Loucy (cell line): Measurements from ENCODE around the gene ARRDC3.

ENCODE experiments used
- EZH2phosphoT487 ChIP-seq: fragments of 200-600 bp; IDR thresholded peaks from 2 replicates; pipeline ENCODE4 v1.6.1; 2018; ENCODE audit warnings: antibody characterized with exemption, mild to moderate bottlenecking, moderate library complexity, borderline replicate concordance
- TF ChIP-seq, protein P1 (sequence below): fragments of 200-600 bp; sonication (generic); conservative IDR thresholded peaks from 2 replicates; pipeline ENCODE4 v1.5.1; 2014; ENCODE audit warnings: mild to moderate bottlenecking, antibody characterized with exemption, low read length

DNA sequence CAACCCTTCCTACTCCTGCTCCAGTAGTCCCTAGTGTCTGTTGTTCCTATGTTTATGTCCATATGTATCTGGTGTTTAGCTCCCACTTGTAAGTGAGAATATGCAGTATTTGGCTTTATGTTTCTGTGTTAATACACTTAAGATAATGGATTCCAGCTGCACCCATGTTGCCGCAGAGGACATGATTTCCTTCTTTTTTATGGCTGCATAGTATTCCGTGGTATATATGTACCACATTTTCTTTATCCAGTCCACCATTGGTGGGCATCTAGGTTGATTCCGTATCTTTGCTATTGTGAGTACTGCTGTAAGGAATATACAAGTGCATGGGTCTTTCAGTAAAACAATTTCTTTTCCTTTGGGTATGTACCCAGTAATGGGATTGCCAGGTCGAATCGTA, 5.2 kb upstream of the ARRDC3 start:
- TF ChIP-seq, protein P1, sequence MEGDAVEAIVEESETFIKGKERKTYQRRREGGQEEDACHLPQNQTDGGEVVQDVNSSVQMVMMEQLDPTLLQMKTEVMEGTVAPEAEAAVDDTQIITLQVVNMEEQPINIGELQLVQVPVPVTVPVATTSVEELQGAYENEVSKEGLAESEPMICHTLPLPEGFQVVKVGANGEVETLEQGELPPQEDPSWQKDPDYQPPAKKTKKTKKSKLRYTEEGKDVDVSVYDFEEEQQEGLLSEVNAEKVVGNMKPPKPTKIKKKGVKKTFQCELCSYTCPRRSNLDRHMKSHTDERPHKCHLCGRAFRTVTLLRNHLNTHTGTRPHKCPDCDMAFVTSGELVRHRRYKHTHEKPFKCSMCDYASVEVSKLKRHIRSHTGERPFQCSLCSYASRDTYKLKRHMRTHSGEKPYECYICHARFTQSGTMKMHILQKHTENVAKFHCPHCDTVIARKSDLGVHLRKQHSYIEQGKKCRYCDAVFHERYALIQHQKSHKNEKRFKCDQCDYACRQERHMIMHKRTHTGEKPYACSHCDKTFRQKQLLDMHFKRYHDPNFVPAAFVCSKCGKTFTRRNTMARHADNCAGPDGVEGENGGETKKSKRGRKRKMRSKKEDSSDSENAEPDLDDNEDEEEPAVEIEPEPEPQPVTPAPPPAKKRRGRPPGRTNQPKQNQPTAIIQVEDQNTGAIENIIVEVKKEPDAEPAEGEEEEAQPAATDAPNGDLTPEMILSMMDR, result no peak
- no peak for TF ChIP-seq EZH2phosphoT487
